Stimulated activated CD4-positive, alpha-beta T cell treated with anti-CD3 and anti-CD28 coated beads, Interleukin-4, amount 100 ng/mL, for 4 hours (primary cell): Measurements from ENCODE around the gene TMEM184C.

ENCODE experiments used
- DNase-seq, 2 experiments: peaks; one replicate each; pipeline ENCODE4 v3.0.0-alpha.2; 2020

TMEM184C gene

GRCh38 chr4:147674073-147674472 lies 56.9 kb downstream of the TMEM184C start:
- no peak for DNase-seq

GRCh38 chr4:147674496-147674895 lies 57.3 kb downstream of the TMEM184C start:
- no peak for DNase-seq

GRCh38 chr4:147678106-147678505 lies 60.9 kb downstream of the TMEM184C start:
- DNase-seq, result no peak

- no peak for DNase-seq
Measured at GRCh38 chr4:147678796-147679549, 61.8 kb downstream of the TMEM184C start.

GRCh38 chr4:147682755-147683154 lies 65.6 kb downstream of the TMEM184C start:
- no peak for DNase-seq

- DNase-seq, result no peak
Measured at GRCh38 chr4:147683188-147683591, 66.0 kb downstream of the TMEM184C start.

- DNase-seq, result peak; percentile 83 to 87
Measured at GRCh38 chr4:147683717-147684700, 66.8 kb downstream of the TMEM184C start, which contains the start of gene PRMT9. Gene PRMT9, minus strand, starts transcription at chr4:147684163. Its CDS starts 176 bp downstream, at chr4:147683987.

GRCh38 chr4:147689067-147689466 lies 71.9 kb downstream of the TMEM184C start:
- DNase-seq, result no peak

- DNase-seq, result no peak
Measured at GRCh38 chr4:147691820-147692219, 74.6 kb downstream of the TMEM184C start.

- DNase-seq, result no peak
Measured at GRCh38 chr4:147693218-147693617, 76.0 kb downstream of the TMEM184C start.

- DNase-seq, result no peak
Measured at GRCh38 chr4:147696866-147697265, 79.7 kb downstream of the TMEM184C start.

- DNase-seq, result no peak
Measured at GRCh38 chr4:147704846-147705245, 87.6 kb downstream of the TMEM184C start.

- peak; percentile 25 to 29 for DNase-seq
Measured at GRCh38 chr4:147707892-147708672, 90.9 kb downstream of the TMEM184C start.

GRCh38 chr4:147709999-147710398 lies 92.8 kb downstream of the TMEM184C start:
- no peak for DNase-seq

GRCh38 chr4:147714575-147715401 lies 97.6 kb downstream of the TMEM184C start:
- DNase-seq, result no peak

GRCh38 chr4:147717878-147718277 lies 100.7 kb downstream of the TMEM184C start:
- DNase-seq, result no peak
